Right forelimb (tissue), 1 donor: Measurements from ENCODE around the gene MAP2K3.
A peak's percentile ranks its signal among the peaks of the same experiment; 100 is the strongest.

Source experiments
- DNase-seq: peaks from one replicate; pipeline ENCODE4 v3.0.0-alpha.2; 2018

MAP2K3 gene

DNA sequence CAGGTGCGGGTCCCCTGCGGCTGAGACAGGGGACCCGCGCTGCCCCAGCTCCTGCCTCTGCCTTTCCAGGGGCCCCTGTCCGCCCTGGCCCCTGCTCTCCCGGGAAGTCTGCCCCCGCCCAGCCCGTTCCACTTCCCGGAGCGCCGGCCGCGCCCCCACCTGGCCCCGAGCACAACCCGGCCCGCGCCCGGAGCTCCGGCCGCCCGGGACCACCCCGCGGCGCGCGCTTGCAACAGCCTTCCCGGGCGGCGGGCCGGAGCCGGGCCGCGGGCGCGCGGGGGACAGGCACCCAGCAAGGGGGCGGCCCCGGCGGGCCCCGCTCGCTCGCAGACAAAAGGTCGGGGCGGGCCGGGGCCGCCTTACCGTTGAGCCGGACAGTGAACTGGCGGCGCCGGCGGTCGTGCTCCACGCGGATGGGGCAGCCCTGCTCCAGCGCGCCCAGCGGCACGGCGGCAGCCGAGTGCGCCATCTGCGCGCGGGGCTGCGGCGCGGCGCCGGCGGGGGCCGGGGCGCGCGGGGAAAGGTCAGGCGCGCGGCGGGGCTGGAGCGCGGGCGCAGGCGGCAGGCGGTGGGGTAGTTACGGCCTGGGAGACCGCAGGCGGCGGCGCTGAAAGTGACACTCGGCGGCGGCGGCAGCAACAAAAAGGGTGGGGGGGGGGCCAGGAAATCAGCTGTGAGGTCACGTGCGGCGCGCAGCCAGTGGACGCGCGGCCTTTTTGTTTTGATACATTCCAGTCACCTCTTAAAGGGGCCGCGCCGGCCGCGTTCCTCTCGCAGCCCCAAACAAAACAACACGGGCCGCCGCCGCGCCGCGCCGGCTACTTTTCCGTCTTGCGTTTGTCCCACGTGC, 31.5 kb upstream of the MAP2K3 start, which contains the start of gene NATD1:
NATD1 (minus strand) TSS at position 615 of the 850 bp plus-strand sequence; CDS start at position 469, 146 bp downstream.
- DNase-seq, result peak; percentile 88

DNA sequence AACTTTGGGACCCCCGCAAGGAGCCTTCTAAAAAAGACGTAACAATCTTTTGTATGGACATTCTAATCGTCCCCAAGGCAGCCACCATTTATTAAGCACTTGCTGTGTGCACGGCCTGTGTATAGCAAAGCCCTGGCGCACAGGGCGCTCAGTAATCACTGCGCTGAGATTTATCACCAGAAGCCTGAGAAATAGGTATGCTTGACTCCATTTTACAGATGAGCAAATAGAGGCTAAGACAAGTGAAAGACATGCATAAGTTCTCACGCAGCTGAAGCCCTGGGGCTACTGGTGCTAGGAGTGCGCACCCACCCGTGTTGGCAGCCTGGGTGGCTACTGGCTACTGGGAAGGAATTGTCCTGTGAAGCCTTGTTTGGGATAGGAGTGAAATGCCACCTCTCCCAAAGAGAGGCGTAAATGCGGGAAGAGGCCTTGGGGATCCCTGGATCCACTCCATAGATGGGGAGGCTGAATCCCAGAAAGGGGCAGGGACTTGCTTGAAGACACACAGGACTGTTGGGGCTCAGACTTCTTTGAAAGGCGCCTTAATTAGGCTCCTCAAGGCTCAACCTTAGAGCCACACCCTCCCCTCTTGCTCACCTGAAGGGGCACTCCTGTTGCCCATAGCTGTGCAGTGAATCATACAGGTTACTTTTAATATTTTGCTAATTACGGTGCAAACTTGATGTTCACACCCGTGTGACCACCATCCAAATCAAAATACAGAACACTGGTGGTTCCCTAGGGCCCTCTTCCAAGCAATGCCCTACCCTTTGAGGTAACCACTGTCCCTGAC, 30.7 kb upstream of the MAP2K3 start:
- DNase-seq, result no peak

DNA sequence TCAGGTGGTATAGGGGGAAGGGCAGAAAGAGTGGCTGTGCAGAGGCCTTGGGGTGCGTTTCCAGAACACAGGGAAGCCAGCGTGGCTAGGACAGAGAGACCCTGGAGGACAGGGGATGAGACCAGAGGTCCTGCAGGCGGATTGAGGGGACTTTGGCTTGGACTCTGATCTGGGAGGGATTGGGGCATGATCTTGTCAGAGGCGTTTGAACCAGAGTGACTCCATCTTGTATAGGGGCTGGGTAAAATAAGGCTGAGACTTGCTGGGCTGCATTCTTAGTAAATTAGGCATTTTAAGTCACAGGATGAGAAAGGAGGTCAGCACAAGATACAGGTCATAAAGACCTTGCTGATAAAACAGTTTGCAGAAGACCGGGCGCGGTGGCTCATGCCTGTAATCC, 25.9 kb upstream of the MAP2K3 start:
- no peak for DNase-seq

DNA sequence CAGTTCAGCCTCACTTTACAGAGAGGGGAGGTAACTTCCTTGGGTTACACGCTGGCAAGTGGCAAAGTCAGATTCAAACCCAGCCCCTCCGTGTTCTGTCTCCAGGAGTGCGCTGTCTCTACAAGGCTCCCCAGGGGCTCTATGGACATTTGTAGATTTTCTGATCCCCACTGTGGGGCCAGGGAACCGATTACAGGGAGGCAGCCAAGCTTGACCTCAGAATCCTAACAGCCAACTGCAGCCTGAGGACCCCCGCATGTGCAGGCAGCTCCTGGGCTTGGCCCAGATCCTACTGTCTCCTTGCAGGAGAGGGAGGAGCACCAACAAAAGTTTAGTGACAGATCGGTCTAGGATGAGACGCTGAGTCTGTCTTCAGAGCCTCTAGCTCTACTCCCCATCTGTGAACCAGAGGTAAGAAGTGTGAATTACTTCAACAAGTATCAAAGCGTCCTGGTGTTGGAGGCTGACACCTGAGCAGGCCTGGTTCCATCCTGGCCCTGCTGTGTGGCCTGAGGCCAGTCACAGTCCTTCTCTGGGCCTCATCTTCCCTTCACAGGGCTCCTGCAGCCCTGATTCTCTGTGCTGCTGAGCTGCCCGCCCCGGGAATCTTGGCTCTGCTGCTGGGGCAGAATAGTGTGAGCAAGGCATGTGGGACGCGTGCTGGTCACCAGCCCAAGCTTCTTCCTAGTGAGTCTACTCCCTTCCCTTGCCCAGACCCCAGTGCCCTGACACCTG, 22.1 kb upstream of the MAP2K3 start:
- no peak for DNase-seq

- DNase-seq, result no peak
Observed at GRCh38 chr17:21263376-21263775, 21.1 kb upstream of the MAP2K3 start.

GRCh38 chr17:21268596-21269188, 15.8 kb upstream of the MAP2K3 start:
- no peak for DNase-seq

- DNase-seq, result no peak
Observed at GRCh38 chr17:21269394-21269793, 15.1 kb upstream of the MAP2K3 start.

DNA sequence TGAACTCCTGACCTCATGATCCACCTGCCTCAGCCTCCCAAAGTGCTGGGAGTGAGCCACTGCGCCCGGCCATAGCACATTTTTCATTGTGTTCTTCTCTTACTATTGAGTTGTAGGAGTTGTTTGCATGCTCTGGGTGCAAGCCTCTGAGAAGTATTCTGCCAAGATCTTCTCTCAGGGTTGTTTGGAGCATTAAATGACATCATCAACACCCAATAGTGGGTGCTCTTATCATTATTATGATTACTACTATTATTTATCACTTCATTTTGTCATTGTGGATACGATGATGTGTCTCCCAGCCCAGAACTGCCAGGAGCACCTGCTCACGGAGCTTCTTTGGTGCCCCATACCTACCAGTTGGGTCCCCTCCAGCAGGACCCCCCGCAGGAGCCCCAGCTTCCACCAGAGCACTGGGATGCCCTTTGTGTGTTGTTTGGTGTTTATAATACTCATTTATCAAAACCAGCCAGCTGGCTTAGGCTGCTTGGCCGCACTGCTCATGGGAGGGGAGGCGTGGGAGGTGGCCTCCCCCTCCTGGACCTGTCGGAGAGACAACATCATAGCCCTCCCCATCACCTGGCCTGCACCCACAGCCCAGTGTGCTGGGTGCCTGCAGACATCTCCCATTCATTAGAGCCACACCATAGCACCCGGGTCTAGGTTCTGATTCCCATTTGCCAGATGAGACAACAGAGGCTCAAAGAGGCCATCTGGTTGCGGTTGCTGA, 12.9 kb upstream of the MAP2K3 start:
- DNase-seq, result no peak

GRCh38 chr17:21272250-21272649, 12.3 kb upstream of the MAP2K3 start:
- DNase-seq, result no peak

- no peak for DNase-seq
Observed at GRCh38 chr17:21272881-21273792, 11.4 kb upstream of the MAP2K3 start.

DNA sequence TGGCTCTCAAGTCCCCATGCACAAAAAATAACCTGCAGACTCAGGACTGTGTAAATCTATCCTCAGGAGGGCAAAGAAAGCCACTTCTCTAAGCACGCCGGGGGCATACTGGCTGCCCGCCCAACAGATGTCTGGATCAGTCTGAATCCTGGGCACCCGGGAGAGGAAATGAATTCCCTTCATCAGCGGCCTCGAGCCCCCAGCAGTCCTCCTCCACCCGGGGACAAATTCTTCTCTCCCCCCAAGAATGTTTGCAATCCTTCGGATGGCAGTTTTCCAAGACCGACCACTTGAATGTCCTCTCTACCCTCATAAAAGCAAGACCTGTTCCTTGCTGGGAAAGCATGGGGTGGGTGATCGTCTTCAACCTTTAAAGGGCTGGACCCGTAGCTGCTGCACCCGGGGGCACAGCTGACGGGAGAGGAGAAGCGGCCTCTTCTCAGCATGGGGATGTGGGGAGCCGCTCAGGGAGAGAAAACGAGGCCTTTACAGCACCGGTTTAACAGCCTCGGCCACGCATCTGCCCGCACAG, 9.4 kb upstream of the MAP2K3 start:
- no peak for DNase-seq

DNA sequence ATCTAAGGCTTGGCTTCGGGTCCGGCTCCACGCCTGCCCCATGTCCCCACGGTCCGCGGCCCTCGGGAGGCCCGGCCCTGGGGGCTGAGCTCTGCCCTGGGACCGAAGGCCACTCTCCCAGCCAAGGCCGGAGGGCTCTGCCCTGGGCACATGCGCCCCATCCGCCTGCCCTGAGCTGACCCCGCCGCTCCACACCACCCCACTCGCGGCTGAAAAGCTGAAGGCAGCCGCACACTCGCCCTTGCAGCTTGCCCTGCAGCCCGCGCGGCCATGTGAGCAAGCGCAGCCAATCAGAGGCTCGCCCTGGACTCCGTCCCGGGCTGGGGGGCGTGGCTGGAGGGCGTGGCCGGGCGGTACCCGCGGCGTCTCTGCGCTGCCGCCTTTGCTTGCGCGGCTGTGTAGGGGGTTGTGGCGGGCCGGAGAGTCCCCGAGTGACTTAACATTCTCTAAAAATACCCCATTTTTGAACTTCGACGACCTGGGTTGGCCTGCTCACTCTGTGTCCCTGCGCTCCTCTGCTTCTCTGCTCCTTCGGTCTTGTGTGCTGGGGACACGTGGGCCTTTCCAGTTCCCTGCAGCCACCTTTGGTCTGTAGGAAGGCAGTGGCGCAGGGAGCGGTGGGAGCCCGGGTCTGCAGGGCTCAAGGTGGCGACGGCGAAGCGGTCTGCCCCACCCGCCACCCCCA, 8.8 kb upstream of the MAP2K3 start:
- DNase-seq, result peak; percentile 94

DNA sequence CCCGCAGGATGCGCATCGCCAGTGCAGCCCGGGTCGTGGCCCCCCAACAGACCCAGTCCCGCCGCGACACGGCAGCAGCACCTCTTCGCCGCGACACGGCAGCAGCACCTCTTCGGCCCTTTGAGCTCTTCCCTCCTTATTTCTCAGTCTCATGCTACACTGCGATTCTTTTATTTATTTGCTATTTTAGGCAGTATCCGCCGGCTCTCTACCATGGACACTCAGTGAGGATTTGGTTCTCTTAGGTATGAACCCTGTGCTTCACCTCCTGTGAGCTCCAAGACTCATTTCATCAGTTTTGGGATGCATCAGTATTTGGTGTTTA, 8.3 kb upstream of the MAP2K3 start:
- no peak for DNase-seq

GRCh38 chr17:21277332-21277731, 7.2 kb upstream of the MAP2K3 start:
- DNase-seq, result no peak

DNA sequence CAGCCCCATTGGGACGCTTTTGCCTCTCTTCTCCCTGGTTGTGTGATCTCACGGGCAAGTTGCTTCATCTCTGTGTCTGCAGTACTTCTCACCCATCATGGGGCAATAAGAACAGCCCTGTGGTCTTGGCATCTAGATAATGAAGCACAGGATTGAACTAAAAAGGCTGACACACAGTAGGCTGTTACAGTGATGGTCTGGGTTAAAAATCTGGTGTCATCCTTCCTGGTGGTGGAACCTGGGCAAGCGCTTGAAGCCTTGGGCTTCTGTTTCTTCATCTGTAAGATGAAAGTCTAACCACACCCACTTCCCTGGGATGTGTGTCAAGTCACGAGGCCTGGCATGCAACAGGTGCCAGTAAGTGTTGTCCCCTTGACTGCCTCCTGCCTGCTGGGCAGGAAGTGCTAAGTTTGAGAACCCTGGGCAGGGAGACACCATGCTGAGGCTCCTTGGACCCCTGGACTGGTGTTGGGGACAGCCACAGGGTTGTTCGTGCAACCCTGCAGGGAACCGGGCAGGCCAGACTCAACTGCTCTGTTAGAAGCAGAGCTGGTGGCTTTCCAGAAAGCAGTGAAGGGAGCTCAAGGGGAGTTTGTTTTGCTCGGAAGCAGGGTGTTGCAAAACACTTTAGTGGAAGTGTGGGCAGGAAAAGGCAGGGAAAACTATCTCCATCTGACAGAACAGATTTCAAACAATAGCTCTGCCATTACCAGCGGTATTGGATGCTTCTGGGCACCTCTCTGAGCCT, 5.9 kb upstream of the MAP2K3 start:
- DNase-seq, result no peak

GRCh38 chr17:21279198-21279535, 5.3 kb upstream of the MAP2K3 start:
- DNase-seq, result no peak

GRCh38 chr17:21279582-21279981, 4.9 kb upstream of the MAP2K3 start:
- no peak for DNase-seq

- DNase-seq, result peak; percentile 88
Observed at GRCh38 chr17:21280081-21280518, 4.4 kb upstream of the MAP2K3 start.

DNA sequence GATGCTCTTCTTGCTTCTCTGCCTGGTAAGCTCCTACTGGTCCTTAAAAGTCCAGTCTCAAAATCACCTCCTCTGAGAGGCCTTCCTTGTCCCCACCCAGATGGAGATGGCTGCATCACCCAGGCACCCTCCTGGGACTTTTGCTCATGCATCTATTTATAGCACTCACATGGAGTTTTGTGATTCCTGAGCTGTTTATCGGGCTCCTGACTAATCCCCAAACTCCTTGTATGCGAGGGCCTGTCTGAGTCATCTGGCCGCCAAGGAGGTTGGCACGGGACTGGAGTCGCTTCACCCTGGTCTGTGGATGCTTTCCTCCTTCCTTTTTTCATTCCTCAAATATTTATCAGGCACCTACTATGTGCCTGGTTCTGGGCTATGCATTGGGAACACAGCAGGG, 2.3 kb upstream of the MAP2K3 start:
- DNase-seq, result no peak

DNA sequence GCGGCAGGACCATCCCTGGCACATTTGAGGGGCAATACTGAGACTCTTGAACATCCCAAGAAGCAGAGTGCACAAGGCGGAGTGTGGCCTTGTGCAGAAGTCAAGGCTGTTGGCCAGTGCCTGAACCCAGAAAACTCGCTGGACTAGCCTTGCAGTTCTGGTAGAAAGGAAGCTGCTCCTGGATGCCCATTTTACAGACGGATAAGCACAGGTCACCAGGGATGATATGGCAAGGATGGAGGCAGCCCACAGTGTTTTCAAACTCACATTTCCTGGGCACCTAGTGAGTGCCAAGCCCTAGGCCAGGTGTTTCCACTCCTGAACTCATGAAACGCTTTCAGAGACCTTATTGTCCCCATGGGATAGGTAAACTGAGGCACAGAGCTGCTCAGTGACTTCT, 1.7 kb upstream of the MAP2K3 start:
- no peak for DNase-seq
